Loucy (cell line): ENCODE measurements around the gene DYNLT3.

Experiments used
- H2AFZ ChIP-seq: fragments of 200-600 bp; sonication (generic); 2 replicates; pipeline ENCODE4 v1.6.0; 2016; ENCODE audit warnings: antibody characterized with exemption, mild to moderate bottlenecking, low read length, moderate library complexity
- H3F3A ChIP-seq: fragments of 200-600 bp; 2 replicates; pipeline ENCODE4 v1.6.0; 2016; ENCODE audit warnings: antibody characterized with exemption, low read depth, mild to moderate bottlenecking
- H3K27me3 ChIP-seq: fragments of 200-600 bp; sonication (generic); 2 replicates; pipeline ENCODE4 v1.6.1; 2014; ENCODE audit warnings: low read length, mild to moderate bottlenecking; ENCODE audit not compliant: insufficient read depth, poor library complexity, severe bottlenecking
- H3K36me3 ChIP-seq: fragments of 200-600 bp; sonication (generic); 2 replicates; pipeline ENCODE4 v1.6.1; 2016; ENCODE audit warnings: low read length; ENCODE audit not compliant: insufficient read depth
- H3K4me1 ChIP-seq: fragments of 200-600 bp; sonication (generic); 2 replicates; pipeline ENCODE4 v1.5.1; 2014; ENCODE audit warnings: low read length, mild to moderate bottlenecking; ENCODE audit not compliant: insufficient read depth, poor library complexity, severe bottlenecking
- H3K4me2 ChIP-seq: fragments of 200-600 bp; sonication (generic); 2 replicates; pipeline ENCODE4 v1.6.0; 2014; ENCODE audit warnings: antibody characterized with exemption, low read length, low read depth, mild to moderate bottlenecking; ENCODE audit not compliant: poor library complexity, severe bottlenecking
- H3K4me3 ChIP-seq: fragments of 200-600 bp; sonication (generic); 2 replicates; pipeline ENCODE4 v1.5.1; 2014; ENCODE audit warnings: low read length, mild to moderate bottlenecking, mixed read lengths; ENCODE audit not compliant: poor library complexity, severe bottlenecking
- H3K79me2 ChIP-seq: fragments of 200-600 bp; sonication (generic); 2 replicates; pipeline ENCODE4 v1.6.1; 2014; ENCODE audit warnings: low read length; ENCODE audit not compliant: insufficient read depth
- H3K9ac ChIP-seq: fragments of 200-600 bp; sonication (generic); 2 replicates; pipeline ENCODE4 v1.6.0; 2014; ENCODE audit warnings: mild to moderate bottlenecking, low read depth, low read length, moderate library complexity; ENCODE audit not compliant: poor library complexity, severe bottlenecking
- H3K9me2 ChIP-seq: fragments of 200-600 bp; sonication (generic); replicated peaks from 2 replicates; pipeline ENCODE4 v1.6.1; 2016; ENCODE audit warnings: low read depth, low read length, mixed read lengths
- H3K9me3 ChIP-seq: fragments of 200-600 bp; sonication (generic); 2 replicates; pipeline ENCODE4 v1.6.1; 2014; ENCODE audit warnings: mild to moderate bottlenecking, antibody characterized with exemption, low read length, low read depth; ENCODE audit not compliant: insufficient read depth
- H4K20me1 ChIP-seq: fragments of 200-600 bp; sonication (generic); 2 replicates; pipeline ENCODE4 v1.6.0; 2014; ENCODE audit warnings: antibody characterized with exemption, low read length, mild to moderate bottlenecking; ENCODE audit not compliant: insufficient read depth, poor library complexity, severe bottlenecking
- CTCF ChIP-seq: fragments of 200-600 bp; sonication (generic); conservative IDR thresholded peaks from 2 replicates; pipeline ENCODE4 v1.5.1; 2014; ENCODE audit warnings: mild to moderate bottlenecking, antibody characterized with exemption, low read length
- EZH2phosphoT487 ChIP-seq: fragments of 200-600 bp; IDR thresholded peaks from 2 replicates; pipeline ENCODE4 v1.6.1; 2018; ENCODE audit warnings: antibody characterized with exemption, mild to moderate bottlenecking, moderate library complexity, borderline replicate concordance

DYNLT3 gene

DNA sequence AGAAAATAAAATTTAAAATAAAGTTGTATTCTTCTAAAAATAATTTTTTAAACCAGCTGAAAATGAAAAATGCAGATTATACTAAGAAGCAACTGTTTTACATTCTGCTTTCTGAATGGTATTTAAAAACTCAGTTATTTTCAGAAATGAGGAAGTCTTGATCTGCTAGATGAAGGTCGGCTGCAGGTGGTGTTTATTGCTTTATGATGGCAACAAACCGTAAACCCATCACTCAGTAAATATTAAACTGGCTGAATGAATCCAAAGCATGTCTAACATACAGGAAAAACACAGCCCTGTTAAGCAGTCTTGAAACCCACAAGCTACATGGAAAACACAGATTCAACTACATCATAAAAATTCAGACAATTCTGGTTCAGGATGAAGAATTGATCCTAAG, 29.3 kb downstream of the DYNLT3 start:
- Histone ChIP-seq H3K9ac (no peak overlapping the region), H3K4me3 (no peak overlapping the region), H3K4me2 (no peak overlapping the region)

DNA sequence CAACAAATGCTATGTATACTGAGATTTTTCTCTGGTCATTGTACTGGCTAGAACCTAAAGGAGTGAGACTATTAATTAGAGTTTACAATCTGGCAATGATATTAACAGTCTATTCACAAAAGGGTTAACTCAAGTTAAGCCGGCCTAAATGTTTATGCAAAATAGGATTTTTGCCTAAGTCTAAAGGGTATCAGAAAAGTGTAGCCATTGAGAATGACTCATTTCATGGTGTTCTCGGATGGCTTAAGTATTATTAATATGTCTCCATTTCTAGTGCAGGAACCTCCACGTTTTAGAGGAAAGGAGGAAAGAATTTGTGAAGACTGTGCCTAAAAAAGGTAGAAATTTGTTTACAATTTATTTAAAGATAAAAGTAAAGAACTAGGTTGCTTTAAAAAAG, 29.8 kb downstream of the DYNLT3 start:
- no peak overlapping the region for H3K9ac ChIP-seq
- no peak overlapping the region for H3K4me3 ChIP-seq
- H3K4me2 ChIP-seq: no peak overlapping the region

More for the DNA sequence above, 29.3 kb downstream of the DYNLT3 start:
- Histone ChIP-seq H3K27me3 (no peaks in the 10 kb centered on the region), H2AFZ (no peak overlapping the region), H3F3A (no peaks in the 10 kb centered on the region), H3K9me3 (no peaks in the 10 kb centered on the region), H3K4me1 (no peaks in the 10 kb centered on the region), H4K20me1 (no peaks in the 10 kb centered on the region), H3K79me2 (no peaks in the 10 kb centered on the region), H3K36me3 (no peaks in the 10 kb centered on the region), H3K9me2 (no peaks in the 10 kb centered on the region)
- no peak for TF ChIP-seq EZH2phosphoT487
- no peak for TF ChIP-seq CTCF

DNA sequence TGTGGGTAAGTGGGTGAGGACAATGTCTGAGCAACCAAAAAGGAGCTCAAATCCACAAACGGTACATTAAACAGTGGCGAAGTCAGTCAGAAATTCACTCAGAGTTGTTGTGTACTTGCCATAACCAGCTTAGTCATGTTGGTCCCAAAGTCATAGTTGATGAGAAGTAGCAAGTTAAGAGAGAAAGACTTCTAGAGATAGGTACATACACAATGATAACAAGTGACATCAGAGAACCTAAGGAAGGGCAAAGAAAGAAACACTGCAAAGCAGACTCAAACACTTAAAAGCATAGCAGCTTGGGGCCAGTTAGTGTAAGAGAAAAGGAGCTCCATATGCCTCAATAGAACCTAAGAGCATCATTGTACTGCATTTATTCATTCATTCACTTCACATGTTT, 30.2 kb downstream of the DYNLT3 start:
- TF ChIP-seq CTCF: no peak
- no peak for TF ChIP-seq EZH2phosphoT487
- Histone ChIP-seq H3K9me2 (no peaks in the 10 kb centered on the region), H3K4me2 (no peak overlapping the region), H2AFZ (no peak overlapping the region), H3K27me3 (no peaks in the 10 kb centered on the region), H3K9ac (no peak overlapping the region), H3K4me1 (no peaks in the 10 kb centered on the region), H3K4me3 (no peak overlapping the region), H3F3A (no peaks in the 10 kb centered on the region), H3K9me3 (no peaks in the 10 kb centered on the region), H3K36me3 (no peaks in the 10 kb centered on the region), H3K79me2 (no peaks in the 10 kb centered on the region), H4K20me1 (no peaks in the 10 kb centered on the region)

More for the DNA sequence above, 29.8 kb downstream of the DYNLT3 start:
- no peaks in the 10 kb centered on the region for H3K9me3 ChIP-seq
- no peaks in the 10 kb centered on the region for H4K20me1 ChIP-seq
- no peaks in the 10 kb centered on the region for H3K9me2 ChIP-seq
- H3K4me1 ChIP-seq: no peaks in the 10 kb centered on the region
- no peaks in the 10 kb centered on the region for H3K27me3 ChIP-seq
- H3K36me3 ChIP-seq: no peaks in the 10 kb centered on the region
- H3K79me2 ChIP-seq: no peaks in the 10 kb centered on the region
- H2AFZ ChIP-seq: no peak overlapping the region
- no peak for TF ChIP-seq CTCF
- no peak for TF ChIP-seq EZH2phosphoT487
- no peaks in the 10 kb centered on the region for H3F3A ChIP-seq
